K562 (cell line): ENCODE data around the gene S100A1. TPM values are rescaled to one million over a fixed set of nuclear protein-coding genes. Genes with fewer than 3 reads are reported as not detected.

Experiments used
- ATAC-seq: fragments of 200-7000 bp; cut with Tn5 transposase; 3 replicates; pipeline ENCODE4 v1.9.1; 2020; ENCODE audit warnings: moderate library complexity
- BruUV-seq: library from RNA; stranded (reverse); fragments of 400-500 nt; replicated peaks from 2 replicates; lab custom pipeline; 2021; lab: Mats Ljungman, UMichigan
- CTCF ChIA-PET: fragments of 300-600 bp; formaldehyde crosslinking; extraction: SDS; loops from one replicate; lab custom pipeline; 2021; ENCODE audit warnings: low intra/inter-chr PET ratio; lab: Yijun Ruan, JAX
- POLR2A ChIA-PET: fragments of 300-600, 350-650 bp; sonication (Branson Sonifier 250); formaldehyde crosslinking; extraction: SDS; loops from one replicate; lab custom pipeline; 2021; ENCODE audit warnings: antibody characterized with exemption, inconsistent platforms; lab: Yijun Ruan, JAX
- DNase-seq, 4 experiments: peaks; one replicate each; pipeline versions ENCODE4 v3.0.0 to v3.0.0-alpha.2; 2011 to 2018; ENCODE audit warnings: low spot score in 3 of 4, mixed read lengths in 3 of 4; ENCODE audit errors: extremely low read depth in 1 of 4
- FAIRE-seq: peaks from 2 replicates; lab custom pipeline; 2011; peaks lifted over from hg19 to GRCh38; lab: Jason Lieb, UNC
- H2AFZ ChIP-seq: 2 replicates; pipeline ENCODE4 v1.6.0; 2011; ENCODE audit warnings: low read depth, low read length, control low read depth, inconsistent platforms
- H3K27ac ChIP-seq: fragments of 200-600 bp; 3 replicates; pipeline ENCODE4 v1.8.0; 2011; ENCODE audit warnings: low read depth, mild to moderate bottlenecking, control low read depth, inconsistent platforms, low read length, moderate library complexity, mixed read lengths; ENCODE audit errors: extremely low read depth
- H3K27me3 ChIP-seq, 2 experiments: fragments of 300-600 bp in 1 of 2; 2 replicates in 1 of 2; 3 replicates in 1 of 2; pipeline versions ENCODE4 v1.6.0 to v1.8.0; 2011; ENCODE audit warnings: inconsistent platforms in 2 of 2, low read length in 2 of 2, mild to moderate bottlenecking in 1 of 2, mixed read lengths in 1 of 2, moderate library complexity in 1 of 2; ENCODE audit not compliant: control insufficient read depth in 2 of 2, insufficient read depth in 2 of 2
- H3K36me3 ChIP-seq: fragments of 300-600 bp; 3 replicates; pipeline ENCODE4 v1.8.0; 2011; ENCODE audit warnings: mild to moderate bottlenecking, low read length, inconsistent platforms; ENCODE audit not compliant: control insufficient read depth, insufficient read depth
- H3K4me1 ChIP-seq, 2 experiments: fragments of 200-600 bp in 1 of 2; replicated peaks in 1 of 2; 2 replicates in 1 of 2; 3 replicates in 1 of 2; pipeline versions ENCODE4 v1.5.1 to v1.8.0; 2011; ENCODE audit warnings: inconsistent platforms in 2 of 2, low read length in 2 of 2, mild to moderate bottlenecking in 1 of 2, mixed read lengths in 1 of 2, moderate library complexity in 1 of 2; ENCODE audit not compliant: control insufficient read depth in 2 of 2, insufficient read depth in 2 of 2
- H3K4me2 ChIP-seq: 2 replicates; pipeline ENCODE4 v1.6.1; 2011; ENCODE audit warnings: low read length, control low read depth, inconsistent platforms, mixed read lengths; ENCODE audit not compliant: insufficient read depth
- H3K4me3 ChIP-seq: fragments of 200-600 bp; sonication (generic), shearing (Covaris generic); 2 replicates; pipeline ENCODE4 v1.5.1; 2016; ENCODE audit warnings: control low read depth, inconsistent platforms
- H3K79me2 ChIP-seq: fragments of 200-600 bp; 3 replicates; pipeline ENCODE4 v1.8.0; 2011; ENCODE audit warnings: low read length, inconsistent platforms; ENCODE audit not compliant: control insufficient read depth, insufficient read depth
- H3K9ac ChIP-seq, 2 experiments: 2 replicates each; pipeline versions ENCODE4 v1.6.0 to v1.6.1; 2011; ENCODE audit warnings: low read depth in 2 of 2, low read length in 2 of 2, control low read depth in 1 of 2, inconsistent platforms in 1 of 2, mild to moderate bottlenecking in 1 of 2, mixed read lengths in 1 of 2; ENCODE audit not compliant: insufficient read depth in 1 of 2
- H3K9me1 ChIP-seq: one replicate; pipeline ENCODE4 v1.6.0; 2011; ENCODE audit warnings: inconsistent platforms, mild to moderate bottlenecking, low read length, moderate library complexity; ENCODE audit not compliant: control insufficient read depth, insufficient read depth
- H3K9me3 ChIP-seq: replicated peaks from 2 replicates; pipeline ENCODE4 v1.5.1; 2011; ENCODE audit warnings: low read depth, low read length, inconsistent platforms; ENCODE audit not compliant: control insufficient read depth, insufficient read depth
- H4K20me1 ChIP-seq: replicated peaks from 2 replicates; pipeline ENCODE4 v1.6.1; 2011; ENCODE audit warnings: low read length, inconsistent platforms, mixed read lengths; ENCODE audit not compliant: control insufficient read depth, insufficient read depth
- KLF16 ChIP-seq: IDR thresholded peaks from 2 replicates; pipeline ENCODE4 v1.6.1; 2016; ENCODE audit warnings: antibody characterized with exemption
- MED1 ChIP-seq: sonication (generic); formaldehyde crosslinking; IDR thresholded peaks from 2 replicates; pipeline ENCODE4 v1.8.1; 2023; ENCODE audit warnings: missing genetic modification reagents, borderline replicate concordance
- MTF1 ChIP-seq: fragments of 250-450 bp; sonication (Bioruptor Pico); IDR thresholded peaks from 2 replicates; pipeline ENCODE4 v1.9.0; 2021; ENCODE audit warnings: moderate library complexity, mild to moderate bottlenecking, inconsistent platforms, borderline replicate concordance
- POLR2A ChIP-seq: fragments of 450-650 bp; conservative IDR thresholded peaks from 2 replicates; pipeline ENCODE4 v1.6.1; 2016
- PRPF4 ChIP-seq: fragments of 200-400 bp; formaldehyde crosslinking; IDR thresholded peaks from one replicate; pipeline ENCODE4 v1.6.1; 2017; ENCODE audit warnings: low read length, low read depth, mild to moderate bottlenecking; ENCODE audit not compliant: insufficient read depth, poor library complexity, severe bottlenecking
- ZNF57 ChIP-seq: fragments of 450-650 bp; formaldehyde crosslinking; IDR thresholded peaks from 2 replicates; pipeline ENCODE4 v1.4.0; 2020; ENCODE audit warnings: mild to moderate bottlenecking, moderate library complexity
- WGBS: fragments of 100-300 bp; shearing (Covaris generic); methylation state at CpG from one replicate; pipeline ENCODE4 v1.1.6; 2016; ENCODE audit warnings: low coverage, mixed read lengths; ENCODE audit not compliant: insufficient coverage; ENCODE audit errors: missing lambda C conversion rate; 5-methylcytosine and 5-hydroxymethylcytosine counted together
- in situ Hi-C: fragments of 300-500 bp; cut with MboI; formaldehyde crosslinking; loops from 4 replicates; pipeline ENCODE4 v1.15.0; 2018; ENCODE audit warnings: inconsistent platforms, mixed read lengths
- intact Hi-C: fragments of 100-400 bp; cut with micrococcal nuclease; formaldehyde crosslinking; loops from 2 replicates; pipeline ENCODE4 v1.14.2; 2022
- polyA plus RNA-seq, 8 experiments: library from polyadenylated mRNA; depleted of rRNA in 4 of 8; stranded (reverse) in 5 of 8; unstranded in 3 of 8; fragments of >200 nt; fragmentation: Nextera tagmentation in 2 of 8; fragmentation: Illumina TruSeq in 1 of 8; extraction: Ambion mirVana in 2 of 8; extraction: Trizol in 1 of 8; gene quantifications; 2 replicates each; pipeline versions ENCODE4 v1.2.1 to v1.2.3, GENCODE V29; 2011 to 2014; ENCODE audit warnings: inconsistent platforms in 1 of 8, missing spikeins in 1 of 8
- total RNA-seq, 7 experiments: library from RNA; depleted of rRNA in 6 of 7; stranded (reverse); fragments of >200 nt in 6 of 7; fragmentation: Illumina TruSeq in 2 of 7; extraction: Trizol in 2 of 7; gene quantifications; 2 replicates each; pipeline versions ENCODE4 v1.2.1 to v1.2.3, GENCODE V29; 2011 to 2021; ENCODE audit warnings: low replicate concordance in 1 of 7

Gene S100A1
- total and polyA plus RNA-seq, 9 of the 15 experiments (the other 6 are each of a cell fraction or from before 2014, with no cell fraction given): 0.44 to 30.1 (median 12.7) TPM

GRCh38 chr1:153588482-153588881, 39.8 kb upstream of the S100A1 start:
- TF ChIP-seq MED1 (no peak), POLR2A (no peak), MTF1 (CRISPR knock-in tag) (no peak), ZNF57 (CRISPR knock-in tag) (no peak)
- H3K27ac ChIP-seq: no peak overlapping the region
- H3K9me3 ChIP-seq: no peaks in the 10 kb centered on the region
- no peaks in the 10 kb centered on the region for H3K79me2 ChIP-seq
- no peaks in the 10 kb centered on the region for H3K9me1 ChIP-seq
- CTCF ChIA-PET: no interaction called here
- FAIRE-seq: no peak
- intact Hi-C loops: no loop called here
- no peaks in the 10 kb centered on the region for H3K36me3 ChIP-seq
- 32% methylated on average over 2 of the region's 2 CpGs for WGBS
- no peak for DNase-seq
- H4K20me1 ChIP-seq: no peaks in the 10 kb centered on the region
- BruUV-seq: no TSS peak
- no peak overlapping the region for H3K4me3 ChIP-seq
- in situ Hi-C loops: no loop called here
- H3K4me1 ChIP-seq: peaks cover 0 to 6% of the 10 kb centered on the region in 2 experiments; a peak in 1 of 5 replicates
- POLR2A ChIA-PET: no interaction called here
- H3K27me3 ChIP-seq: no peaks in the 10 kb centered on the region
- H2AFZ ChIP-seq: no peak overlapping the region
- H3K4me2 ChIP-seq: no peak overlapping the region
- no peak overlapping the region for H3K9ac ChIP-seq
- ATAC-seq: no peak

- ChIA-PET POLR2A (interaction anchor here (0.6 to 1.4 kb wide), 7 partner anchors 9 to 47 kb away, joined by 3 to 5 read pairs (median 4); no protein-coding TSS in a partner anchor), CTCF (interaction anchor here (0.7 kb wide), 1 partner anchor 24 kb away, joined by 4 read pairs; no protein-coding TSS in a partner anchor)
- H3K4me3 ChIP-seq: no peak overlapping the region
- no peaks in the 10 kb centered on the region for H4K20me1 ChIP-seq
- intact Hi-C loops: no loop called here
- H3K27me3 ChIP-seq: no peaks in the 10 kb centered on the region
- no peaks in the 10 kb centered on the region for H3K36me3 ChIP-seq
- 21% methylated on average over 4 of the region's 4 CpGs for WGBS
- no peak overlapping the region for H3K27ac ChIP-seq
- H3K4me1 ChIP-seq: peaks cover 0 to 2% of the 10 kb centered on the region in 2 experiments; a peak in 2 of 5 replicates
- DNase-seq (no peak), ATAC-seq (no peak)
- H3K79me2 ChIP-seq: no peaks in the 10 kb centered on the region
- H3K4me2 ChIP-seq: no peak overlapping the region
- BruUV-seq: no TSS peak
- TF ChIP-seq KLF16 (no peak), PRPF4 (no peak)
- TF ChIP-seq, all 486 proteins: peak for 0
- Histone ChIP-seq H2AFZ (no peak overlapping the region), H3K9me3 (no peaks in the 10 kb centered on the region), H3K9me1 (no peaks in the 10 kb centered on the region), H3K9ac (no peak overlapping the region)
- no peak for FAIRE-seq
- in situ Hi-C loops: no loop called here
Observed at GRCh38 chr1:153592748-153593147, 35.5 kb upstream of the S100A1 start.
